ENCODE measurements around the gene PYM1.

The PYM1 gene

DNA sequence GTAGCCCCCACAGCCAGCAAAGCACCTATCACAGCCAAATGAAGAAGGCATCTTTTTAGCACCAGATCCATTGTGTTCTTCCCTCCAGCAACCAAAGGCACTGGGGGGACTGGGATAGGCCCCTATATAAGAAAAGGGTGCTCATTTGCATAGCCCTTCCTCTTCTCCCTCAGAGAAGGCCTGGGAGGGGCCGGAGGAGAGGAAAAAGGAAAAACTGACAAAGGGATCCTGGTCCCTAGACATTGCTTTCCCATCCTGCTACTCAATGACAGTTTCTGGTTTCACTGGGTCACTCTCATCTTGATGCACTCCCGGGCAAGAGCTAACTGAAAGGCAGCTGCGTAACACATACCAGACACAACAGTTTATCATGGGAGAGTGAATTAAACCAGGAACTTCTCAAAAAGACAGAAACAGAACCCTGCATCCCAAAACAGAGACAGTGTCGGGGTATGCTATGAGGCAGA lies 38.3 kb upstream of the PYM1 start, which contains the start of gene PMEL (continued):
- peak; percentile 79; the same call in 1 of the 2 replicates for TF ChIP-seq PRDM4 (tag by site-specific recombination; IDR thresholded peaks at IDR 0.05)
- TF ChIP-seq PRDM1 (tag by site-specific recombination; IDR thresholded peaks at IDR 0.05): peak; percentile 77
- no peak for TF ChIP-seq ZNF155 (tag by site-specific recombination; IDR thresholded peaks at IDR 0.05)
- no peak for TF ChIP-seq ZNF776 (tag by site-specific recombination; IDR thresholded peaks at IDR 0.05; ENCODE audit: borderline replicate concordance)
- TF ChIP-seq KLF7 (tag by site-specific recombination; IDR thresholded peaks at IDR 0.05; ENCODE audit: borderline replicate concordance): no peak
- TF ChIP-seq ZNF292 (tag by site-specific recombination; IDR thresholded peaks at IDR 0.05; ENCODE audit: borderline replicate concordance, low read depth): no peak
- TF ChIP-seq GFI1B (tag by site-specific recombination; IDR thresholded peaks at IDR 0.05): no peak
- peak; percentile 46 for TF ChIP-seq ZNF18 (tag by site-specific recombination; IDR thresholded peaks at IDR 0.05)
- no peak for TF ChIP-seq ZXDB (tag by site-specific recombination; IDR thresholded peaks at IDR 0.05)
- TF ChIP-seq, protein P1, sequence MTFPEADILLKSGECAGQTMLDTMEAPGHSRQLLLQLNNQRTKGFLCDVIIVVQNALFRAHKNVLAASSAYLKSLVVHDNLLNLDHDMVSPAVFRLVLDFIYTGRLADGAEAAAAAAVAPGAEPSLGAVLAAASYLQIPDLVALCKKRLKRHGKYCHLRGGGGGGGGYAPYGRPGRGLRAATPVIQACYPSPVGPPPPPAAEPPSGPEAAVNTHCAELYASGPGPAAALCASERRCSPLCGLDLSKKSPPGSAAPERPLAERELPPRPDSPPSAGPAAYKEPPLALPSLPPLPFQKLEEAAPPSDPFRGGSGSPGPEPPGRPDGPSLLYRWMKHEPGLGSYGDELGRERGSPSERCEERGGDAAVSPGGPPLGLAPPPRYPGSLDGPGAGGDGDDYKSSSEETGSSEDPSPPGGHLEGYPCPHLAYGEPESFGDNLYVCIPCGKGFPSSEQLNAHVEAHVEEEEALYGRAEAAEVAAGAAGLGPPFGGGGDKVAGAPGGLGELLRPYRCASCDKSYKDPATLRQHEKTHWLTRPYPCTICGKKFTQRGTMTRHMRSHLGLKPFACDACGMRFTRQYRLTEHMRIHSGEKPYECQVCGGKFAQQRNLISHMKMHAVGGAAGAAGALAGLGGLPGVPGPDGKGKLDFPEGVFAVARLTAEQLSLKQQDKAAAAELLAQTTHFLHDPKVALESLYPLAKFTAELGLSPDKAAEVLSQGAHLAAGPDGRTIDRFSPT (tag by site-specific recombination; IDR thresholded peaks at IDR 0.05): no peak
- TF ChIP-seq, protein P2, sequence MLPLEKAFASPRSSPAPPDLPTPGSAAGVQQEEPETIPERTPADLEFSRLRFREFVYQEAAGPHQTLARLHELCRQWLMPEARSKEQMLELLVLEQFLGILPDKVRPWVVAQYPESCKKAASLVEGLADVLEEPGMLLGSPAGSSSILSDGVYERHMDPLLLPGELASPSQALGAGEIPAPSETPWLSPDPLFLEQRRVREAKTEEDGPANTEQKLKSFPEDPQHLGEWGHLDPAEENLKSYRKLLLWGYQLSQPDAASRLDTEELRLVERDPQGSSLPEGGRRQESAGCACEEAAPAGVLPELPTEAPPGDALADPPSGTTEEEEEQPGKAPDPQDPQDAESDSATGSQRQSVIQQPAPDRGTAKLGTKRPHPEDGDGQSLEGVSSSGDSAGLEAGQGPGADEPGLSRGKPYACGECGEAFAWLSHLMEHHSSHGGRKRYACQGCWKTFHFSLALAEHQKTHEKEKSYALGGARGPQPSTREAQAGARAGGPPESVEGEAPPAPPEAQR (tag by site-specific recombination; IDR thresholded peaks at IDR 0.05): no peak
- no peak for TF ChIP-seq ZNF549 (tag by site-specific recombination; IDR thresholded peaks at IDR 0.05)
- no peak for TF ChIP-seq ZNF677 (tag by site-specific recombination; IDR thresholded peaks at IDR 0.05)
- TF ChIP-seq ZNF558 (tag by site-specific recombination; IDR thresholded peaks at IDR 0.05): no peak

DNA sequence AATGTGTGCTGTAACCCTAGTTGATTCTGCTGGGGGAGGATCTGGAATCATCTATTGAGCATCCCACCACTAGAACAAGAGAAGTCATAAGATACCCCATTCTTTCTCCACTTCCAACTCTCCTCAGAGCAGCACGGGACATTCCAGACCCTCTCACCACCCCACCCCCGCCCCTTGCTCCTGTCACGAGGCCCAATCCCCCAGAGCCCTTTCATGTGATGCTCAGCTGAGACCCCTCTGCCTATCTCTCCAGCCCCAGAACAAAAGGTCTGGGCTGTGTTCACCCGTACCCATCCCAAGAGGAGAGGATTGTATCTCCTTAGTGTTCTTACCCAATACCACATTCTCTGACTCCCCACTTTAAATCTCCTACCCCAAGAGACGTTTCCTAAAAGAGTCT lies 37.5 kb upstream of the PYM1 start:
- TF ChIP-seq BCL11B (tag by site-specific recombination; IDR thresholded peaks at IDR 0.05; ENCODE audit: low read depth) (no peak), ZBTB8A (tag by site-specific recombination; IDR thresholded peaks at IDR 0.05) (no peak), ZFP37 (tag by site-specific recombination; IDR thresholded peaks at IDR 0.05) (no peak), KLF8 (tag by site-specific recombination; IDR thresholded peaks at IDR 0.05) (no peak)
- TF ChIP-seq, protein P3, sequence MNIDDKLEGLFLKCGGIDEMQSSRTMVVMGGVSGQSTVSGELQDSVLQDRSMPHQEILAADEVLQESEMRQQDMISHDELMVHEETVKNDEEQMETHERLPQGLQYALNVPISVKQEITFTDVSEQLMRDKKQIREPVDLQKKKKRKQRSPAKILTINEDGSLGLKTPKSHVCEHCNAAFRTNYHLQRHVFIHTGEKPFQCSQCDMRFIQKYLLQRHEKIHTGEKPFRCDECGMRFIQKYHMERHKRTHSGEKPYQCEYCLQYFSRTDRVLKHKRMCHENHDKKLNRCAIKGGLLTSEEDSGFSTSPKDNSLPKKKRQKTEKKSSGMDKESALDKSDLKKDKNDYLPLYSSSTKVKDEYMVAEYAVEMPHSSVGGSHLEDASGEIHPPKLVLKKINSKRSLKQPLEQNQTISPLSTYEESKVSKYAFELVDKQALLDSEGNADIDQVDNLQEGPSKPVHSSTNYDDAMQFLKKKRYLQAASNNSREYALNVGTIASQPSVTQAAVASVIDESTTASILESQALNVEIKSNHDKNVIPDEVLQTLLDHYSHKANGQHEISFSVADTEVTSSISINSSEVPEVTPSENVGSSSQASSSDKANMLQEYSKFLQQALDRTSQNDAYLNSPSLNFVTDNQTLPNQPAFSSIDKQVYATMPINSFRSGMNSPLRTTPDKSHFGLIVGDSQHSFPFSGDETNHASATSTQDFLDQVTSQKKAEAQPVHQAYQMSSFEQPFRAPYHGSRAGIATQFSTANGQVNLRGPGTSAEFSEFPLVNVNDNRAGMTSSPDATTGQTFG (tag by site-specific recombination; IDR thresholded peaks at IDR 0.05; ENCODE audit: borderline replicate concordance): no peak
- Histone ChIP-seq H3K4me3 (ENCODE audit: low read depth, low read length) (no peak overlapping the region), H3K4me1 (ENCODE audit: control insufficient read depth, insufficient read depth, low read length) (peaks cover 5% of the 10 kb centered on the region), H3K27ac (ENCODE audit: extremely low read depth, low read depth, low read length) (no peak overlapping the region), H3K36me3 (ENCODE audit: control insufficient read depth in 2 of 2, insufficient read depth in 1 of 2, low read length in 2 of 2) (peaks cover 10 to 25% of the 10 kb centered on the region in 2 experiments), H3K9me3 (ENCODE audit: control insufficient read depth, insufficient read depth, low read depth, low read length) (no peaks in the 10 kb centered on the region)
- ChIA-PET POLR2A (interaction anchor here (0.7 kb wide), 1 partner anchor 141 kb away, joined by 4 read pairs; no protein-coding TSS in a partner anchor), CTCF (no interaction called here)
